ENCODE measurements around the gene FBN2.

FBN2 gene

DNA sequence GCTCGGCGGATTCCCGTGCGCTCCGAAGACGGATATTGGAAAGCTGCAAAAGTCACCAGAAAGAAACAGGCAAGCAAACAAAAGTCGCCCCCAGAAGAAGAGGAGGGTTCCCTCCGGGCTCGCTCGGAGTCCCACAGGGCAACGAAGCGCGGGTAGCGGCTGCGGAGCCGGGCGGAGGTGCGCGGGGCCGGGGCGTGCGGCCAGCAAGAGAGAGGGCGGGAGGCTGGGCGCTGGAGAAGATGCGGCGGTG is at the start of gene FBN2:
TSS of gene FBN2 (minus strand) at position 246 of the 250 bp plus-strand sequence. CDS start 642 bp downstream, outside the sequence.
- no peak for DNase-seq (ENCODE audit: low read depth, low spot score)

DNA sequence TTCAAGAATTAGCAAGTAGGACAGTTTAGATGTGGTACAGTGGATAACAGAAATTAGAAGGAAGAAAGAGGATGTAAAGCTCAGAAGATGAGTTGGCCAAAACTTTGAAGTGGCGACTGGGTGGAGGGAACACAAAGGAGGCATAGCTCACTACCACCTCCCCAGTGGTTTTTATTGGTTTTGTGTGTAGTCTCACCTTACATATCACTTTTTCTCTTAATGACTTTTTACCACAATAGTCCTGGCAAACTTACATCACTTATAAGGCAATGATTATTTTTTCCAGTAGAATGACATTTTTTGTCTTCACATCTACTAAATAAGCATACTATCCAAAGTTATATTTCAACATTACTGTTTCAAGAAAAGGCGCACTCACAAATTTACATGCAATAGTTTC is 49.2 kb upstream of the FBN2 start:
- no peak for DNase-seq (ENCODE audit: low read depth, low spot score)

DNA sequence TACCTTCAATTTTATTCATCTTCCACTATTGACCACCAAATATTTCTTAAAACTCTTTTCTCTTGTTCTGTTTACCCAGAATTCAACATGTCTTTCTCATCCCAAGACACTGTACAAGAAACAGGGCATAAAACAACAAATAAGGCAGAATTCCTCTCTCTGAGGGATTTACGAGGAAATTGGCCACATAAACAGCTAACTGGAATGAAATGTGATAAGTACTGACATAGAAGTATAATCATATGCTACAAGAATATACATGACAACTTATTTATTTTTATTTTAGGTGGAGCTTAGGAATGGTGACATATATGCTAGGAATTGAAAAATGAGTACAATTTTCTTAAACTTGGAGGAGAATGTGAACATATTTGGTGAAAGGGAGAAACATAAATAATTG is 48.8 kb upstream of the FBN2 start:
- DNase-seq (ENCODE audit: low read depth, low spot score) = no peak

DNA sequence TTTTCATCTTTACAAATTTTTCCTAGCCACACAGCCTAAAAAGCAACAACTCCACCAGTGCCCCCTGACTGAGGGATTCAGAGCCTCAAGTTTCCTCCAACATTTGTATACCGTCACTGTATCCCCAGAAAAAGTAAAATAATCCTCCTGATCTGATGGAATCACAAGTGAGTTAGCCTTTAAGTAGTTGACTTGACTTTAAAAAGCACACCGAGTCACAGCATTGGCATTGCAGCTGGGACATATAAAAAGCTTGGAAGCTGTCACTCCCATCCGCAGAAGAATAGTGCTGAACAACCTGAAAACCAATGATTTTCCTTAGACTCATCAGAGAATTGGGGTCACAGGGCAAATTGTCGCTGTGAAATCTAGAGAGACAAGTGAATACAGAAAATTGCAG is 41.6 kb upstream of the FBN2 start:
- DNase-seq (ENCODE audit: low read depth, low spot score) = no peak

DNA sequence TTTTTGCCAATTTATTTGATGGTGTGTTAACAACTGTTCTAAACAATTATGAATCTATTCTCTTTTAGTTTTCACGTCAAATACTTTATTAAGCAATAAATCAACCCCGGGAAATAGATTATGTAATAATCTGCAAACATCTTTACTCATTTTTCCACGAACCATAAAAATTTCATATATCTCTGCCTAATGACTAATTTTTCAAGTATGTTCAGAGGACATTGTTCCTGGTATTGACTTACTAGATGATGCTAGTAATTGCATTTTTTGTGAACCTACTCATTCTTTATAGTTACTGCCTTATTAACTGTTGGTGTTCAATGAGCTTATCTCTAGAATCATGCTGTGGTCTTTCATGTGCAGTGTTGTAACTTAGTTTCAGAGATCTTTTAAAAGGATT is 41.0 kb upstream of the FBN2 start:
- DNase-seq (ENCODE audit: low read depth, low spot score) = peak; percentile 10

DNA sequence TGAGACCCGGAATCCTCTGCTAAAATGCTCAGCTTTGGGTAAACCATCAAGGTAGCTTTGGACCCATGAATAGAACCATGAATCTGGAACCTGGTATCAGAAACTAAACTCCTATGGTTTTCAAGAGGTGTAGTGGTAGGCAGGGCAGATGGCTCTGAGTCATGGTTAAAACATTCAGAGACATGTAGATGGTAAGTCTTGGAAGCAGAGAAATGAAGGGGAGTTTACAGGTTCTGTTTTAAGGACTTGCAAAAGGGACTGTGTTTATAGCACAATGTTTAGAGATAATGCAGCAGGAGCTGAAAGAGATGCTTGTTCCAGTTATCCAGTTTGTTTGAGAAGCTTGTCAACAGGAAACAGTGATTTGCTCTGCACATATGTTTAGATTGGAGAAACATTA is 36.0 kb upstream of the FBN2 start:
- DNase-seq (ENCODE audit: low read depth, low spot score) = peak; percentile 30

DNA sequence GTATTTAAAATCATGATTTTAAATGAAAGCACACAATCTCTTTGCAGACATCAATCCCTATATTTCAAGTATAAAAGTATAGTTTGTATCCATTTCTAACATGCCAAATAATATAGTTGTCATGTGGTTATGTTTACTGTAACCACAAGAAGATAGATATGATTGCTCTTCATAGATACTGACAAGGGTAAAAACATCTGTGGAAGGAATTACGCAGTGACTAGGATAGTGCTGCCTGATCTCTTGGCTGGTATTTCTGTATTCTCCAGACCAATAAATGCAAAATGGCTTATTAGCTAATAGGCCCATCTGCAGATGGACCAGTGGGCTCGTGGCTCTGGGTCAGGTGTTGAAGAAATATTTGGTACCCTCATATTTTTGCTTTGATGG is 34.9 kb upstream of the FBN2 start:
- DNase-seq (ENCODE audit: low read depth, low spot score) = no peak

DNA sequence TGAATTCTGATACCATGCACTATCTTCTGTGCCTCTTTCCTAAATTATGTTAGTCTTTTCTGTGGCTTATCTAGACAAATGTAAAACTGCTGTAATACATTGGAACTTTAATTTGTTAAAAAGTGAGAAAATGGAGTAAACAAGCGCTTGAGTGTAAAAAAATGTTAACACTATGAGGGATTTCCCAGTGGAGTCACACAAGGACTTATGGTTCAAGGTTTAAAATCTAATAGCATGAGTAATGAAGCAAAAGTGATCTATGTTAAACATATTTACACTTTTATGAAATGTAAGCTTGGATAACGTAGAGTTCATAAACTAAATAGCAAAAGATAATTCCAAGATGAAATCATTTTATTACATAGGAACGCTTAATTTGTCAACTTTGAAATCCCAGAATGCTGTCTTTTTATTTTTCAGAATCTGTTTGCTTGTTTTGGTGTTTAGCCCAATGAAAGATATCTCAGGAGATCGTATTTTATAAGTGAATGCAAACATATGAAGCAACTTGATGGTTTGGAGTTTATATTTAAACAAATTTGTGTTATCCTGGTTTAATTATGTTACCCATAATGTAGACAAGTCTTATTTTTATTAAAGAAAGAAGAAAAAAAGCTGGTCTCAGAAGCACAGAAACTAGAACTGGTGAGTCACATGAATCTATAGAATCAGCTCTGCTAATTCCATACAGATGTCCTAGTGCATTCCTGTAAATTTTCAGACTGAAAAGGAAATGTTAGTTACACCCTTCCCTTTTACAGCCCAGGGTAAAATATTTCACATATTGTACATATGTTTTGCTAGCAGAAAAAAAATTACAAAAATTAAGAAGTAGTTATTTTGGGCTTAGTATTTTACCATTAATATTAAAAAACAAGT is 34.2 kb upstream of the FBN2 start:
- no peak for DNase-seq (ENCODE audit: low read depth, low spot score)

DNA sequence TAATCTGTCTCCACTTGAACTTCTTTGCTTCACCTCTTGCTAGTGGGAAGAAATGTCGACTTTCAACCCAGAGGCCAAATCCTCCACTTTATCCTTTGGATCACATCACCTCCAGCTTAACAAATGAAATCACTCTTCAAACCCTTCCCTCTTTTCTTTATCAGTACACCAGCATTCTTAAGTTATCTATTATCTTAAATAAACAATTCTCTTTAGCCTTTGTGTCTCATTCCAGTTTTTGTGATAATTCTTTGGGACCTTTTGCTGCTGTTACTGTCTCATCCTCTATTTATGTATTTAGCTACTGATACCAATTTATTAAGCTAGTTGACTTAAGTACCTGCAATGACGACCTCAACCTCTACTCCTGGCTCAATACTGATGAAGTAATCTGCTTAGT is 28.1 kb upstream of the FBN2 start:
- no peak for DNase-seq (ENCODE audit: low read depth, low spot score)

DNA sequence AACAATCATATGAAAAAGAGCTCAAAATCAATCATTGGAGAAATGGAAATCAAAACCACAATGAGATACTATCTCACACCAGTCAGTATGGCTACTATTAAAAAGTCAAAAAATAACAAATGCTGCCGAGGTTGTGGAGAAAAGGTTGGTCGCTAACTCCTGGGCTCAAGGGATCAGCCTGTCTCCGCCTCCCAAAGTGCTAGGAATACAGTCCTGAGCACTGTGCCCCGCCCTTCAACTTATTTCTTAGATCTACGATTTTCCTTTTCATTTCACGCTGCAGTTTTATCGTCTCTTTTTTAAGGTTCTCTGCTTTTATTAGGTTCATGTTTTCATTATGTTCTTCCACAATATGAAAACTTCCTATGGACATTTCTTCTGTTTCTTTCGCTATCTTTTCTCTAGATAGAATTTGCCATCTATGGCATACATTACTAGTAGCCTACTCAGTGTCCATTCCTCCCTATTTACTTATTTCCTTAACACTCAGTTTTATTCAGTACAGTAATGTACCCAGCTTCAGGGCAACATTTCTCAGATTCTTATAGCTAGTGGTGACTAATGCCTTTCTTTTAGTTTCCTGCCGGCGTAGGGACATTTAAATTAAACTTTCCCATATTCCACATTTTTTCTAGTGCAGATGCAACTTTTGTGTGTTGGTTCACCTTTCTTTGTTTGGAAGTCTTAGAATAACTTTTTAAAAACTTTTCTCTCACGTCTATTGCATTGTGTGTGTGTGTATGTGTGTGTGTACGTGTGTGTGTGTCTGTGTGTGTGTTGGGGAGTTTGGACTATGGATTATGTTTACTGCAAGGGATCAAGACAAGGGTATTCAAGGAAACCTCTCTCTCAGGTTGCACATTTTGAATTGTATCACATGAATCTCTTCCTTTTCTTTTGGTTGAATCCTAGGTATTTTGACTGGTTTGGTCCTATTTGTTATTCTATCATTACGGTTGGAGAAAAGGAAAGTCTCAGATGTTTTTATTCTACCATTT is 21.6 kb upstream of the FBN2 start:
- DNase-seq (ENCODE audit: low read depth, low spot score) = peak; percentile 41

DNA sequence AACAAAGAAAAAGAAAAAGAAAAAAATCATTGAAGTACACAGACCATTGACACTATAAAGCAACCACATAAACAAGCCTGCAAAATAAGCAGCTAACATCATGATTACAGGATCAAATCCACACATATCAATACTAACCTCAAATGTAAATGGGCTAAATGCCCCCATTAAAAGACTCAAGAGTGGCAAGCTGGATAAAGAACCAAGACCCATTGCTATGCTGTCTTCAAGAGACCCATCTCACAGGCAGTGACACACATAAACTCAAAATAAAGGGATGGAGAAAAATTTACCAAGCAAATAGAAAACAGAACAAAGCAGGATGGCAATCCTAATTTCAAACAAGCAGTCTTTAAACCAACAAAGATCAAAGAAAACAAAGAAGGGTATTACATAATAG is 15.7 kb upstream of the FBN2 start:
- DNase-seq (ENCODE audit: low read depth, low spot score) = no peak

DNA sequence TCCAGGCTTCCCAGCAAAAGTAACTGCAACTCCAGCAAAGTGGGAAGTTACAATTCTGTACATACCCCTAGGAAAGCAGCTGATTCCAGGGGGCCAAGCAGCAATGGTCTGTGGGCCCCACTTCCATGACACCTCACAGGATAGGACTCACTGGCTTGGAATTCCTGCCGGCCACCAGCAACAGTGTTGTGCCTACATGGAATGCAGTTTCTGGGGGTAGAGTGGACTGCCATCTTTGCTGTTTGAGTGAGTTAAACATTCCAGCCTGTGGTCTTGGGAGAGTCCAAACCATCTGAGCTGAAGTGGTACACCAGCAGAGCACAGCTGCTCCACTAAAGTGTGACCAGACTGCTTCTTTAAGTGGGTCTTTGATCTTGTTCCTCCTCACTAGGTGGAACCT is 13.4 kb upstream of the FBN2 start:
- DNase-seq (ENCODE audit: low read depth, low spot score) = peak; percentile 31

DNA sequence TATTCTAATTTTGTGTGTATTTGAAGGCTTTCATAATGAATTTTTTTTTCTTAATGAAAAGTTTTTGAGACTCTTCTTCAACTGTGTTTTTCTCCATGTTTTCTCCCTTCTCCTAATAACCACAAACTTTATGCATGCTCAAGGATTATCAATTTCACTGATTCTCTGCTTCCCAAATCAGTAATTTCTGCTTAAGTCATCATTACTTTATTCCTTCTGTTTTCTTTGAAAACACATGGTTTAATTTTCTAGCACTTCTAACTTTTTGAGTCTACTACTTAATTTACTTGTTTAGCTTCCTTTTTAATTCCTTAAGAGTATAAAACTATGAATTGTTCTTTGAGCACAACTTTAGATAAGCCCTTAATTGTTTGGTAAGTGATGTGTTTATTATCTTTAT is 11.5 kb upstream of the FBN2 start:
- no peak for DNase-seq (ENCODE audit: low read depth, low spot score)

DNA sequence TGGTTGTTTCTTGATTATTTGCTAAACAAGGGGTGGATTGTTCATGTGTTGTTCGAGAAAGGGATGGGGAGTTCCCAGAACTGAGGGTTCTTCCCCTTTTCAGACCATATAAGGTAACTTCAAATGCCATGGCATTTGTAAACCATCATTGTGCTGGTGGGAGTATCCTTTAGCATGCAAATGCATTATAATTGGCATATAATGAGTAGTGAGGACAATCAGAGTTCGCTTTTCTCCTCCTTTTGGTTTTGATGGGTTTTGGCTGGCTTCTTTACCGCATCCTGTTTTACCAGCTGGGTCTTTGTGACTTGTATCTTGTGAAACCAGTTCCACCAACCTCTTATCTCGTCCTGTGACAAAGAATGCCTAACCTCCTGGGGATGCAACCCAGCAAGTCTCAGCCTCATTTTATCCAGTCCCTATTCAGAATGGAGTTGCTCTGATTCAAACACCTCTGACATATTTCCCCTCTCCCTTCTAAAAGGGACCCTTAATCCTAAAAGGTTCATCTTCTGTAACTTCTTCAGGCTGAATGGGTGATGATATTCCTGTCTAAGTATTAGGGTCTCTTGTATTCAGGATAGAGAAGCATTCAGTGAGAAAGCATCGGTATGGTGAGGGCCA is 8.7 kb upstream of the FBN2 start:
- DNase-seq (ENCODE audit: low read depth, low spot score) = no peak

DNA sequence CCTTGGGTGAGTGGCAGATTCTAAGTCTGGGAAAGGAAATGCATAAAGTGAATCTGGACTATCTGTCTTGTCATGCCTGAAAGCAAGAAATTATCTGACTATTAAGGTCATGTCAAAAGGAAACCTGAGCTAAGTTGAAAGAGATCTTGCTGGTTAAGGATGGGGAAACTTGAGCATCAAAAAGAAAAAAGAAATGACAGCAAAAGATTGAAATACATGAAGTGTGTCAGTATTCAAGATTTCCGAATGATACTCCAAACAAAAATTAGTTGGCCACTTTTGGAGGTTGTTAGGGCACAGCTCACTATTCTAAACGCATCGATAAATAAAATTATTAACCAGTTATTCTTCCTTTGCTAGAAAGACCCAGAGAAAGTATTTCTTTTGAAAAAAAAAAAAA is 3.3 kb upstream of the FBN2 start:
- no peak for DNase-seq (ENCODE audit: low read depth, low spot score)

DNA sequence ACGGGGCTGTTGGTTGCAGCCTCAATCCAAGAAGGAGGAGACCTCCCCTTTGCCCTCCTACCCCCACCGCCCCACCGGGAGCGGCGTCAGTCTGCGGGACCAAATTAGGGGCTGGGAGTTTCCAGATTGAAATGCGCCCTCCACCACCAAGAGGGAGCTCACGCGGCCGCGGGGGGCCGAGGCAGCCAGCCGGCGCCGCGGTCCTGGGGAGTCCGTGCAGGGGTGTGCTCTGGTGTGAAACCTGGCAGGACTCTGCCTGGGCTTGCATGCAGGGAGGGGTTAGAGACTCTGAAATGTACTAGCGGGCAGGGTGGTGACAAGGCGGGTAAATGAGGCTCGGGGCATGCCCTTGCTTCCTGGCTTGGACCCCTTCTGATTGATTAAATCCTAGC is 989 bp upstream of the FBN2 start:
- DNase-seq (ENCODE audit: low read depth, low spot score) = peak; percentile 80

DNA sequence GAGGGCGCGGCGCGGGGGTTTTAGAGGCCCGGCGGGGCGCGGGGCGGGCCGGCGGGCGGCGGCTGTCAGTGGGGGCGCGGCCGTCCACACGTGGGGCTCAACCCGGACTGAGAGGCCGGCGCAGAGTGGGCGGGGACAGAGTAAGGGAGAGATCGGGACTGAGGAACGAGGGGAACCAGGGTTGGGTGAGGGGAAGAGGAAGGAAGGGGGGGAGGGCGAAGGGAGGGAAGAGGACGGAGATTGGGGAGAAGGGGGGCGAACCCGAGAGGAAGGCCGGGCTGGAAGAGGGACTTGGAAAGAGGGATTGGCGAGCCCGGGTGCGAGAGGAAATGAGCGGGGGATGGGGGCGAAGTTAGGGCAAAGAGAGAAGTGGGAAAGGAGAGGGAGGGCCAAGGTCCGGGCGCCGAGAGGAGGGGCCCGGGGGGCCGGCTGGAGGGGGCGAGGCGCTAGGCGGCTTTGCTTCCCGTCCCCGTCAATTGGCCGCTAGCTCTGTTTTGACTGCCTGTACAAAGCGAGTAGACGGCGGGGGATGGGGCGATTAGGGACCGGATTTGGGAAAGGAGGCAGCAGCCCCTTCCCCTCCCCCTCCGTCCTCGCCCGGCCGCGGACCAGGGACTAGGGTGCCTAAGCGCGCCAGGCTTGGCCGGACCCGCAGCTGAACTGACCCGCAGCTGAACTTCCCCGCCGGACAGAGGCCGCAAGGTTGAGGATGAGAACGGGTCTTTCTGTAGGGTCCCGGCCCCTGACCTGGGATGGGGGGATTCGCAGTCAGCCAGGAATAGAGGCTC is 399 bp upstream of the FBN2 start:
- peak; percentile 97 for DNase-seq (ENCODE audit: low read depth, low spot score)

DNA sequence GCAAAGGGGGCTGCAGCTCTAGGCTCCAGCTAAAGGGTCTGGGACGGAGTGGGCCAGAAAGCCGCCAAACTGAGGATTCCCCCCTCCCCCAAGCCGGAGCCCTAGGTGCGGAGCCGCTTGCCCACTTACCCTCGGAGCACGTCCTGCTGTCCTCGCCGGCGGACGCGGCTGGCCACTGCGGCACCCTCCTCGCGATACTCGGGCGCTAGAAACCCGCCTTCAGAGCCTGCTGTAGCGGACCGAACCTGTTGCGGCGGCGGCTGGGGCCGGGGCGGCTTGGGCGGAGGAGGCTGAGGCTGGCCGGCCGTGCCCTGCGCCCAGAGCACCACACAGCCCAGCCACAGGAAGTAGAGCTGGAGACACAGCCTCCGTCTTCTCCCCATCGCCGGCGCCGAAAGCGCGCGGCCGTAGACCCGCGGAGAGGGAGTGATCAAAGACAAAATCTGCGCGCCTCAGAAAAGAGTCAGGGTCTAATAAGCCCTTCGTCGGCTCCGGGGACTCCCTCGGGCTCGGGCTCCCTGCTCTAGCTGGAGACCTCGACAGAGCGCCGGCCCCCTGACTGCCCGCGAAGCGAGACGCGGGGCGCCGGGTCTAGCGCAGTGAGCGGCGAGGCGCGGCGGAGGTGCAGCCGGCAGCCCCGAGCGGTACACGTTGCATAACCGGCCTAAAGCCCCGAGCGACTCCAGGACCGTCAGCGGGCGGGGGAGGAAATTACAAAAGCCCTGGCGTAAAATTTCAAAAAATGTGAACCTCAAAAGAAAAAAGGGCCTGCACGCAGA is 635 bp downstream of the FBN2 start:
- DNase-seq (ENCODE audit: low read depth, low spot score) = peak; percentile 77

DNA sequence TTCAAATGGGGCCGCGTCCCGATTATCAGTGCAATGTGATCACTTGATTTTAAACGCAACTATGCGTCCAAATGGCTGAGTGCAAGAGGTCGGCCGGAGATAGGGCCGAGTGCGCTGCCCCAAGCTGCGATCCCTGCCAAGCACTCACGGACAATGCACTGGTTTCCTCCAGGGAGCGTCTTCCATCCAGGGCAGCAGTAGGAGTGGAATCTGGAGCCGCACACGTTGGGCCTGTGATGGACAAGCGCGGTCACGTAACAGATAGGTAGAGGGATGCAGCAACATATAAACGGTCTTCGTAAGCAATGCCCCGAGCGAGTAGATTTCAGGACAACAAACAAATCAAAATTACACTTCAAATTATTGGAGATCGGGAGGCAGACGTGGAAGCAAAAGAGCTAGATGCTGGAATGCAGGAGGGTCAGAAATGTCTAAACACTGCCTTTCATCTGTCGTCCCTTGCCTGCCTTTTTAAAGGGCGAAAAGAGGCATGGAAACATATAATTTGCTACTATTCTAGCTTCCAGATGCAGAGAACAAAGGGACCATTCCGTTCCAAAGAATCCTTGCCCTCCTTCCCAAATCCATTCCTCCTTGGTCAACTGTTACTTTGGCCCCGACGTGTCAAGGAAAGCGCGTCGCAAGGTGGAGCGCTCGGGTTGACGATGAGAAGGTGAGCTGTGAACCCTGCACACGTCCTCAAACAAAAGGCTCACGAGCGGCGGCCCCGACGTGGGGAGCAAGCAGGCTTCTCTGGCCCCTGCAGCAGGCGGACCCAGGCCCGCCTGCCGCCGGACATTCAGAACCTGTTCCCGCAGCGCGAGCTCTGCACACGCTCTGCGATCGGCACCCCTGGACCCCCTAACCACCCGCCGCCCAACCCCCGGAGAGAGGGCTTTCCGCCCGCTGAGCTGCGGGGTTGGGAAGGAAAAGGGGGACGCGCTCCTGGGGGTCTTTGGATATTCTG is 1.5 kb downstream of the FBN2 start:
- peak; percentile 74 for DNase-seq (ENCODE audit: low read depth, low spot score)

DNA sequence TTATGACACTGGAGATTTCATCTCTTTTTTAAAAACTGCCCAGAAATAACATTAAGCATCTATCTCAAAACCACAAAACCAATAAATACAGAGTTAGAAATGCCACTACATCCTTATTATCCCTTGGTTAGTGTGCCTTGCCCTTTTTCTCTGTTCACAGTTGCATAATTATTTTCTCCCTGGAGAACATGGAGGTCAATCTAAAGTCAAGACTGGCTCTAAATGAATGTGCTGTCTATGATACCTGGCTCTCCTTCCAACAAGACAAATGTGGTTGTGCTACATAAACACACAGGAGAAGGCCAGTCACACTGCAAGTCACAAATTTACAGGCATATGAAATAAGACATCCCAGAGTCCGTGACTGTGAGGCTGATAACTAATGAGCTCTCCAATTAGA is 2.8 kb downstream of the FBN2 start:
- peak; percentile 35 for DNase-seq (ENCODE audit: low read depth, low spot score)
